GM11168 (cell line): Measurements from ENCODE around the gene UGT2B7.
"Not testable (repeated sequence)": the region's sequence is repeated elsewhere in the genome, so short reads cannot be mapped to it uniquely, and the experiment has no call there.

Source experiments
- in situ Hi-C: fragments of 300-500 bp; cut with MboI; formaldehyde crosslinking; loops from one replicate; pipeline ENCODE4 v1.12.0; 2022; ENCODE audit warnings: low sequenced_read_pairs; ENCODE audit not compliant: unreplicated experiment

UGT2B7 gene

DNA sequence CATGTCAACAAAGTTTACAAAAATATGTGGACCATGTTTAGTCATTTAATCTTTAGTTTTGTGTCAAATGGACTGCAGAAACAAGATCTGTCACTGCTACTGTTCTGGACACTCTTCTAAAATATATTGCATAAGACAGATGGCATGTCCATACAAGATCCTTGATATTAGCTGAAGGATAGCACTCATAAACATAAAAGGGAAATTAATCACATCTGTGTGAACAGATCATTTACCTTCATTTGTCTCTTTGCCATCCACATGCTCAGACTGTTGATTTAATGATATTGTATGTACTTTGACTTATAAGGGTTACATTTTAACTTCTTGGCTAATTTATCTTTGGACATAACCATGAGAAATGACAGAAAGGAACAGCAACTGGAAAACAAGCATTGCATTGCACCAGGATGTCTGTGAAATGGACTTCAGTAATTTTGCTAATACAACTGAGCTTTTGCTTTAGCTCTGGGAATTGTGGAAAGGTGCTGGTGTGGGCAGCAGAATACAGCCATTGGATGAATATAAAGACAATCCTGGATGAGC, at the start of gene UGT2B7:
Gene UGT2B7, plus strand, starts transcription at position 364 of the 546 bp plus-strand sequence. Its CDS starts 47 bp downstream, at position 411.
- in situ Hi-C loops, result no loop called here

DNA sequence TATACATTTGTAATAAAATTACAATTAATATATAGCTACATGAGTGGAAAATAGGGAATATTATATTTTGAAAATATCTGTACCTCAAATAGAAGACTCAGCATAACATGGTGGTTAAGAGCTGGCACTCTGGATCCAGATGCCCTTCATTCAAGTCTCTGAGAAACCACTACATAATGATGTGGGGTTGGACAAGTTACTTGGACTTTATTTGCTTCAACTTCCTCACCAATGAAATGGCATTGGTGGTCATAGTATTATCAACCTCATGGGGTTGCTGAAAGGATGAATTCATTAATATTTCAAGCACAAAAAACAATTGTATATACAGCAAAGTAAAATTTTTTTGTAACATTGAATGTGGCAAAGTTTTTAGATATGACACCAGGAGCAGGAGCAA, 46.4 kb upstream of the UGT2B7 start:
- in situ Hi-C loops, result no loop called here

- in situ Hi-C loops, result not testable (repeated sequence)
Measured at GRCh38 chr4:69050853-69051575, 45.3 kb upstream of the UGT2B7 start.

DNA sequence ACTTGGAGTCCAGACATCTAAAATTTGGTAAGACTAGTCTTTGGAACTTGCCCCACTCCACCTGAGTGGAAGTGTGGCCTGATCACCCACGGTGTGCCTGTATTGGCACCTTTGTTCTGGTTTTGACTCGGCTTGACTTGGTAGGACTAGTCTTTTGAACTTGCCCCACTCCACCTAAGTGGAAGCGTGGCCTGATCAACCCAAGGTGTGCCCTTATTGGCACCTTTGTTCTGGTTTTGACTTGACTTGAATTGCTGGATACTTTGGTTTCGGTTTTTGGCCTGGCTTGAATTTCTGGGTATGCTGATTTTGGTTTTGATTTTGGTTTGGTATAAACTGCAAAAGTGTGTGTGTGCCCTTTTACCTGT, 44.7 kb upstream of the UGT2B7 start:
- in situ Hi-C loops, result no loop called here

DNA sequence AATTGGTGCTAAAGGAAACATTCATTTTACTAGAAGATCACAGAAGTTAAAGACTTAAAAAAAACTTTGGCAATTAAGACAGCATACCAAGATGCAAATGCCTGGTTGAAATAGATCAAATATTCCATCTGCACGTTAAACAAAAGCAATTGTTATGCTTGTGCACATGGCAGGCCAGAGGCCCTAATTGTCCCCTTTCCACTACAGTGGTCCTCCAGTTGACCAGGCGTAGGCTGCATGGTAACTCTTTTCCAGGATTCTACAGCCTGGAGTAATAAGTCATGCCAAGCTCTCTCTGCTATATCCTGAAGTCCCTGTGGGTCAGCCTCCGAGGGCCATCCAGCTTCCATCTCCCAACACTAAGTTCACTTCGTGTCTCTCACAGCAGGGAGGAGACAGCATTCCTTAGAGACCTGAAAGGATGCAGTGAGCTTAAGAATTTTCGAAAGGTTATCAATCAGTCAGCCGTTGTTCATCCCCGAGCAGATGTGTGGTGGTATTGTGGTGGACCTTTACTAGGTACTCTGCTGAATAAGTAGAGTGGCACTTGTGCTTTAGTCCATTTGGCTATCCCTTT, 42.9 kb upstream of the UGT2B7 start:
- in situ Hi-C loops, result not testable (repeated sequence)

GRCh38 chr4:69054033-69054432, 42.2 kb upstream of the UGT2B7 start:
- in situ Hi-C loops, result not testable (repeated sequence)

- in situ Hi-C loops, result no loop called here
Measured at GRCh38 chr4:69054578-69055200, 41.6 kb upstream of the UGT2B7 start.

DNA sequence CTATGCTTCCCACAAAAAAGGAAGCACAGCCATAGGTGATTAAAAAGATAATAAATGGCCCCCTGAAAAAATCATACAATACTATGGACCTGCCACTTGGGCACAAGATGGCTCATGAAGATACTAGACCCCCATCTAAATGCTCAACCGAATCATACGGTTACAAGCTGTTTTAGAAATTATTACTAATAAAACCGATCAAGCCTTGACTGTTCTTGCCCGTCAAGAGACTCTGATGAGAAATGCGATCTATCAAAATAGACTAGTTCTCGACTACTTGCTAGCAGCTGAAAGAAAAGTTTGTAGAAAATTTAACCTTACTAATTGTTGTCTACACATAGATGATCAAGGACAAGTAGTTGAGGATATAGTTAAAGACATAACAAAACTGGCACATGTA, 40.1 kb upstream of the UGT2B7 start:
- in situ Hi-C loops, result no loop called here

DNA sequence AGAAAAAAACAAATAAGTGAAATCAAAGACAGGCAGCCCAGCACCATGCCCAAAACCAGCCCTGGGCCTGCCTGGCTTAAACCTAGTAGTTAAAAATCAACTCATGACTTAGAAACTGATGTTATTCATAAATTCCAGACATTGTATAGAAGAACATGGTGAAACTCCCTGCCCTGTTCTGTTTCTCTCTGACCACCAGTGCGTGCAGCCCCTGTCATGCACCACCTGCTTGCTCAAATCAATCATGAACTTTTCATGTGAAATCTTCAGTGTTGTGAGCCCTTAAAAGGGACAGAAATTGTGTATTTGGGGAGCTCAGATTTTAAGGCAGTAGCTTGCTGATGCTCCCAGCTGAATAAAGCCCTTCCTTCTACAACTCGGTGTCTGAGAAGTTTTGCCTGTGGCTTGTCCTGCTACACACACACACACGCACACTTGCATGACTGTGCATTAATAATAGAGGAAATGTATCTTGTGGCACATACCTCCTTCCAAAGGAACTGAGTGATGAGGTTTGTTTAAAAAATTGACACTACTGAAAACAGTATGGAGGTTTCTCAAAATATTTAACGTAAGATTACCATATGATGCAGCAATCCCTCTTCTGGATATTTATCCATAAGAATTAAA, 39.2 kb upstream of the UGT2B7 start:
- in situ Hi-C loops, result no loop called here

DNA sequence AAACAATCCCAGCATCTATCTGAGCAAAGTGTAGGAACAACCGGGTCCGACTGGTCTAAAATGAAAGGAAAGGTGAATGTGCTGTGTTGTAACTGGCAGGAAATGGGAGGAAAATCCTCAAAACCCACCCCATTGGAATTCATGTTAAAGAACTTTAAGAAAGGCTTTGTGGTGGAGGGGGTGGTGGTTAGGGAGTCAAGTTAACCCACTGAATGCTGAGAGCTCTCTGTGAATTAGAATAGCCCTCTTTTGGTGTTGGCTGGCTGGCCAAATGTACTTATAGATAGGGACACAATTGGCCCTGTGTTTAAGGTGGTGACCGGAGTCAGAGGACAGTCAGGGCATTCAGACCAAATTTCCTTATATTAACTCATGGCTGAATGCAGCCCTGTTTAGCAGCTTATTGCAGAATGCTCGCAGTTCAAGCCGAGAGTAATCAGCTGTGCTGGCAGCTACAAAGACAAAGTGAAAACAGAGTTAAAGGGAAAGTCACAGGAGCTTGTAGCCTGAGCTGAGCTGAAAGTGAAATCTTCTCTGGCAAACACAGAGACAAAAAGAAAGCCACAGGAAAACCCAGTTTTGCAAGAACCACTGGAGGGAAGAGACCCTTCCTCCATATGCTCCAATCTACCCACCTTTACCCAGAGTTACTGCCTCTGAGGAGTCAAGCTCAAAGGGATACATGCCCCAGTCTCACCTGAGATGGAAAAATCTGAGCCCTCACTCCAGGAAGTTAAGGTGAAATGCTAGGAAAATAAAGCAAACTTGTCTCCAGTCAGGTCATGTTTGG, 38.5 kb upstream of the UGT2B7 start:
- in situ Hi-C loops, result no loop called here

GRCh38 chr4:69058410-69059059, 37.7 kb upstream of the UGT2B7 start:
- in situ Hi-C loops, result no loop called here

DNA sequence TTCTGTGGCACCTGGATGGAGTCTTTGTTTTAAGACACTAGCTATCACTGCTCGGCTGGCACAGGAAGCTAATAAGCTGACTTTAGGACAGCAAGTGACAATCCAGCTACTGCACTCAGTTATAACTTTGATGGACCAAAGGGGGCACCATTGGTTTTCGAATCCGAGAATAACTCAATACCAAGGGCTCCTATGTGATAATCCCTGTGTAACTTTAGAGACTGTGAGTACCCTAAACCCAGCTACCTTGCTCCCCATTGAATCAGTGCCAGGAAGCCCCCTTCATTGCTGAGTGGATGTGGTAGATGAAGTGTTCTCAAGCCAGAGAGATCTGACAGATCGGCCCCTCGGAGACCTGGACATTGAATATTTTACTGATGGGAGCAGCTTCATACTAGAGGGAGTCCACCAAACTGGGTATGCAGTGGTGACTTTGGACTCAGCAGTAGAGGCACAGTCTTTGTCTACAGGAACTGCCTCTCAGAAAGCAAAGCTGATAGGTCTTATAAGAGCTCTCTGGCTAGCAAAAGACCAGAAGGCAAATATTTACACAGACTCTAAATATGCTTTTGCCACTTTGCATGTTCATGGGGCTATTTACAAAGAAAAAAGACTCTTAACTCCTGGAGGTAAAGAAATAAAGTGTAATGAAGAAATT, 35.5 kb upstream of the UGT2B7 start:
- in situ Hi-C loops, result no loop called here

- in situ Hi-C loops, result no loop called here
Measured at GRCh38 chr4:69064391-69064790, 31.9 kb upstream of the UGT2B7 start.

DNA sequence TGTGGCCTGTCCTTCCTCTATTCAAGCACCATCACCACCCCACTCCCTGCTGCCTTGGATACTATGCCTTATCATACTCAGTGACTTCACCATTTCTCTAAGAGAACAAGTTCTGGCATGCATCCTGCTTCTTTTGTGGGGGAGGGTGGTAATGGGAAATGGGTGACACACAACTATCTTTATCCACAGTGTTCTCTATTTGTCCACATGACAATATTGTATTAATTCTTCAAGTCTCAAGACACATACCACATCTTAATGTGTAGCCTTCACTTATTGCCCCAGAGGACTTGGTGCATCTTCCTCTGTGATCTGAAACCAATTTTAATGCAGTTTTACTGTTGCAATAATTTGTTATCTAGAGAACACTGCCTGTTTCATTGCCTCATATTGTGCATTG, 29.3 kb upstream of the UGT2B7 start:
- in situ Hi-C loops, result no loop called here

- in situ Hi-C loops, result no loop called here
Measured at GRCh38 chr4:69069085-69069484, 27.2 kb upstream of the UGT2B7 start.

DNA sequence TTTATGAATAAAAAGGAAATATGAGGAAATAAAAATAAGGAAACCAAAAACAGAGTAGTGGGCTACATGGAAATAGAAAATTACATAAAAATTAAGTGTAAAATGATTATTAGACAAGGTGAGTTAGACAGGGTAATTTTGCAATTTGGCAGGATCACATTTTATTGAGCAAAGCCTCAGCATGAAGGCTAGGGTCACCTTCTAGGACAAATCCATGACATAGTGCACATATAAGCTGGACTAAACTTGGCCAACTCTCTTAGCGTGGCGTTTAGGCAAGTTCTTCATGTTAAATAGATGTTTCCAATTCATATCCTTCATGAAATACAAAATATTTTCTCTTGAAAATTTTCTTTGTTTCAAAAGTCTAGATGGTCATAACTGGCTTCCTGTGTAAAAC, 25.7 kb upstream of the UGT2B7 start:
- in situ Hi-C loops, result no loop called here

DNA sequence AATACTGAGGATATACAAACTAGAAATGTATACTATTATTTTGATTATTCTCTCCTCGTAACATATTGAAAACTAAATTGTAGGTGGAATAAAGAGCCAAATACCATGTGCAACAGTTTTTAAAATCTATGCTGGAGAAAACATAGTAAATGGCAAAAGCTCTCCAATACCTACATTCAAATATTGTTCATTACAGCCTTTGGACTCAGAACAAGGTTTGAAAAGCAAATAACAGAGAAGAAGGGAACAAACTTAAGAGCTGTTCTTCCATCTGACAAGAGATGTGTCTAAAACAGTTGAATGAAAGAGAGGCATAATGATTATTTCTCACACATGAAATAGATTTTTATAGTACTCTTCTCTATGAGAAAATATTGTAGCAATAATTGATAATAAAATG, 25.0 kb upstream of the UGT2B7 start:
- in situ Hi-C loops, result no loop called here

DNA sequence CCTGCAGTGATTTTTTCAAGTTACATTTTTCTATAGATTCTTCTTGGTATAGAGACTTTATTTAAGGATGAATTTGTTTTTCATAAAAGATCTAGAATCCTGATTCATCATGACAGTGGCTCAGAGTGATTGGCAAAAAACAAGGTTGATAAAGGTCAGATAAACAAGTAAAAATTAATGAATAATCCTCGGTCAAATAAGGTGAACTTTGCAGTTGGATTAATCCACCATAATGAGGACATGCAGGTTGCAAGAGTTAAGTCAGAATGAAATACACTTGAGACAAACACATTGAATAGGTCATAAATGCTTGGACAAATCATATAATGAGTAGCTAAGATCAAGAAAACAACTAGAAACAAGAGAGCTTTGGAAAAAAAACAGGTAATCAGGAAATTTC, 22.9 kb upstream of the UGT2B7 start:
- in situ Hi-C loops, result no loop called here

DNA sequence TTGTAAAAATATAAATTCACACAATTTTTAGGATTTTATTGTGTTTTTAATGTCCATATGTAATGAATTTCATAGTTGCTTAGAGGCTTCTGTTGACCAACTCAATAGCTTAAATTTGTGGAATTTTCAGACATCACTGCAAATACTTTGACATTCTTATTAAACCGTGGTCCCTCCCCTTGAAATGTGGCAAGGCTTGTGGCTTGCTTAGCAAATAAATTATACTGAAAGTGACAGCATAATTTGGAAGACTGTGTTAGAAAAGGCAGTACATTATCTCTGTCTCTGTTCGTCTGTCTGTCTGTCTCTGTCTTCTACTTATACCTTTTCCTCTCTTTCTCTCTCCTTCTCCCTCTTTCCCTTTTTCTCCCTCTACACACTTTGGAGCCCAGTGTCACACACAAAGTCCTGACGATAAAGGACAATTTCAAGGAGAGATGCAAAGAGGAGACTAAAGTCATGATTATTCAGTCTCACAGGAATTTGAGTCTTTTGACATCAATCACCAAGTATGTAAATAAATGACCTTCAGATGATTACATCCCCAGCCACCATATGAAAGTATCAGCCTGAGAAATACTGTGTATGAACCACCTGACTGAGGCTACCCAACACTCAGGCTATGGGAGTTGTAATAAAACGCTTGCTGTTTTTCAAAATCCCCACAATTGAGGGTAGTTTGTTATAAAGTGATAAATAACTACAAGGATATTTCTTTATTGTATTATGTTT, 21.0 kb upstream of the UGT2B7 start:
- in situ Hi-C loops, result no loop called here
